ENCODE measurements around the gene RBFOX1.
"Not testable (repeated sequence)": the region's sequence is repeated elsewhere in the genome, so short reads cannot be mapped to it uniquely, and the experiment has no call there.

Gene RBFOX1

GRCh38 chr16:7482596-7483290 is 150.1 kb downstream of the RBFOX1 start:
- no peak for DNase-seq

- DNase-seq, result no peak
Observed at GRCh38 chr16:7487574-7488323, 155.1 kb downstream of the RBFOX1 start.

- no peak for DNase-seq
Observed at GRCh38 chr16:7492122-7492521, 159.5 kb downstream of the RBFOX1 start.

- no peak for DNase-seq
Observed at GRCh38 chr16:7493133-7493532, 160.5 kb downstream of the RBFOX1 start.

- DNase-seq, result no peak
Observed at GRCh38 chr16:7497691-7498090, 165.0 kb downstream of the RBFOX1 start.

- DNase-seq, result no peak
Observed at GRCh38 chr16:7501868-7502267, 169.2 kb downstream of the RBFOX1 start.

GRCh38 chr16:7502591-7503157 is 170.0 kb downstream of the RBFOX1 start:
- not testable (repeated sequence) for DNase-seq

- DNase-seq, result no peak
Observed at GRCh38 chr16:7503666-7504065, 171.0 kb downstream of the RBFOX1 start.

- no peak for DNase-seq
Observed at GRCh38 chr16:7504844-7505243, 172.2 kb downstream of the RBFOX1 start.

GRCh38 chr16:7505495-7505894 is 172.8 kb downstream of the RBFOX1 start:
- no peak for DNase-seq

- DNase-seq, result no peak
Observed at GRCh38 chr16:7506363-7506762, 173.7 kb downstream of the RBFOX1 start.

- DNase-seq, result no peak
Observed at GRCh38 chr16:7508656-7509055, 176.0 kb downstream of the RBFOX1 start.

- DNase-seq, result no peak
Observed at GRCh38 chr16:7509963-7510601, 177.4 kb downstream of the RBFOX1 start.

GRCh38 chr16:7511549-7512260 is 179.1 kb downstream of the RBFOX1 start:
- no peak for DNase-seq

- DNase-seq, result no peak
Observed at GRCh38 chr16:7512503-7512902, 179.9 kb downstream of the RBFOX1 start.

GRCh38 chr16:7513429-7513828 is 180.8 kb downstream of the RBFOX1 start:
- no peak for DNase-seq

- no peak for DNase-seq
Observed at GRCh38 chr16:7515543-7515942, 182.9 kb downstream of the RBFOX1 start.

- DNase-seq, result no peak
Observed at GRCh38 chr16:7517496-7517895, 184.9 kb downstream of the RBFOX1 start.

- DNase-seq, result no peak
Observed at GRCh38 chr16:7518158-7518557, 185.5 kb downstream of the RBFOX1 start.

GRCh38 chr16:7521834-7522233 is 189.2 kb downstream of the RBFOX1 start:
- no peak for DNase-seq

- DNase-seq, result no peak
Observed at GRCh38 chr16:7524419-7524818, 191.8 kb downstream of the RBFOX1 start.

GRCh38 chr16:7526736-7527135 is 194.1 kb downstream of the RBFOX1 start:
- no peak for DNase-seq

GRCh38 chr16:7532534-7532933 is 199.9 kb downstream of the RBFOX1 start:
- DNase-seq, result no peak
